ENCODE data around the gene CRB2.

GRCh38 chr9:123425261-123425821 is 69.3 kb downstream of the CRB2 start:
- TF ChIP-seq CTCF (IDR thresholded peaks at IDR 0.05; ENCODE audit: low read depth, low read length, poor library complexity, severe bottlenecking) (no peak), EZH2phosphoT487 (IDR thresholded peaks at IDR 0.05; ENCODE audit: borderline replicate concordance, low read length) (no peak)
